ENCODE data around the gene SLC39A9. TPM values are rescaled to one million over a fixed set of nuclear protein-coding genes. Genes with fewer than 3 reads are reported as not detected.

Gene SLC39A9
- total and polyA plus RNA-seq, 2 of the 13 experiments (the other 11 are each of a cell fraction or from before 2014, with no cell fraction given) = 46.6 to 69.5 TPM

GRCh38 chr14:69398053-69398817 lies at the start of gene SLC39A9, which contains the start of gene ERH (continued):
- TF ChIP-seq, protein P1, sequence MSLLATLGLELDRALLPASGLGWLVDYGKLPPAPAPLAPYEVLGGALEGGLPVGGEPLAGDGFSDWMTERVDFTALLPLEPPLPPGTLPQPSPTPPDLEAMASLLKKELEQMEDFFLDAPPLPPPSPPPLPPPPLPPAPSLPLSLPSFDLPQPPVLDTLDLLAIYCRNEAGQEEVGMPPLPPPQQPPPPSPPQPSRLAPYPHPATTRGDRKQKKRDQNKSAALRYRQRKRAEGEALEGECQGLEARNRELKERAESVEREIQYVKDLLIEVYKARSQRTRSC (CRISPR knock-in tag; IDR thresholded peaks at IDR 0.05; ENCODE audit: low read depth) = no peak
- TF ChIP-seq ELF1 (CRISPR knock-in tag; IDR thresholded peaks at IDR 0.05) (peak; percentile 97), ZNF557 (CRISPR knock-in tag; IDR thresholded peaks at IDR 0.05) (0 out of 2 replicates have a peak, but pooled peaks have one; percentile 48), ZNF337 (CRISPR knock-in tag; IDR thresholded peaks at IDR 0.05; ENCODE audit: borderline replicate concordance, low read depth) (peak; percentile 91; the same call in 1 of the 2 replicates), SATB2 (CRISPR knock-in tag; IDR thresholded peaks at IDR 0.05) (0 out of 2 replicates have a peak, but pooled peaks have one; percentile 45), ETV6 (CRISPR knock-in tag; conservative IDR thresholded peaks at IDR 0.05) (0 out of 2 replicates have a peak, but pooled peaks have one; percentile 56), BCLAF1 (IDR thresholded peaks at IDR 0.05) (no peak), RXRB (CRISPR knock-in tag; IDR thresholded peaks at IDR 0.05; ENCODE audit: borderline replicate concordance) (peak; percentile 60; the same call in 1 of the 2 replicates), PCBP1 (IDR thresholded peaks at IDR 0.05; ENCODE audit: borderline replicate concordance, low read depth, low read length) (no peak), CBX5 (CRISPR knock-in tag; IDR thresholded peaks at IDR 0.05; ENCODE audit: borderline replicate concordance) (no peak; the same call in 1 of the 2 replicates), AHR (CRISPR knock-in tag; IDR thresholded peaks at IDR 0.05) (peak; percentile 44; the same call in 1 of the 2 replicates), MAFF (IDR thresholded peaks at IDR 0.05; ENCODE audit: low read depth, low read length) (no peak), TFDP2 (CRISPR knock-in tag; IDR thresholded peaks at IDR 0.05) (peak; percentile 78; the same call in 1 of the 2 replicates), CHCHD3 (CRISPR knock-in tag; IDR thresholded peaks at IDR 0.05) (no peak), REST (IDR thresholded peaks at IDR 0.05; ENCODE audit: borderline replicate concordance in 1 of 2, low read depth in 1 of 2, low read length in 2 of 2) (peak in 1 of 2 experiments; percentile 83; a peak in 3 of 4 replicates), SIX4 (CRISPR knock-in tag; IDR thresholded peaks at IDR 0.05) (peak; percentile 49; the same call in 1 of the 2 replicates)

All from HepG2 (cell line).